HG03060 (cell line): ENCODE data around the gene TM6SF1.
A peak's percentile ranks its signal among the peaks of the same experiment; 100 is the strongest.
"Not testable (repeated sequence)": the region's sequence is repeated elsewhere in the genome, so short reads cannot be mapped to it uniquely, and the experiment has no call there.

Experiments used
- ATAC-seq: cut with Tn5 transposase; IDR thresholded peaks from one replicate; pipeline ENCODE4 v1.9.1; 2021; ENCODE audit warnings: low read depth, moderate number of reproducible peaks; ENCODE audit not compliant: unreplicated experiment

Gene TM6SF1

GRCh38 chr15:83115410-83115809, 8.0 kb downstream of the TM6SF1 start:
- ATAC-seq, result no peak

GRCh38 chr15:83115831-83116565, 8.6 kb downstream of the TM6SF1 start:
- peak; percentile 90 for ATAC-seq

DNA sequence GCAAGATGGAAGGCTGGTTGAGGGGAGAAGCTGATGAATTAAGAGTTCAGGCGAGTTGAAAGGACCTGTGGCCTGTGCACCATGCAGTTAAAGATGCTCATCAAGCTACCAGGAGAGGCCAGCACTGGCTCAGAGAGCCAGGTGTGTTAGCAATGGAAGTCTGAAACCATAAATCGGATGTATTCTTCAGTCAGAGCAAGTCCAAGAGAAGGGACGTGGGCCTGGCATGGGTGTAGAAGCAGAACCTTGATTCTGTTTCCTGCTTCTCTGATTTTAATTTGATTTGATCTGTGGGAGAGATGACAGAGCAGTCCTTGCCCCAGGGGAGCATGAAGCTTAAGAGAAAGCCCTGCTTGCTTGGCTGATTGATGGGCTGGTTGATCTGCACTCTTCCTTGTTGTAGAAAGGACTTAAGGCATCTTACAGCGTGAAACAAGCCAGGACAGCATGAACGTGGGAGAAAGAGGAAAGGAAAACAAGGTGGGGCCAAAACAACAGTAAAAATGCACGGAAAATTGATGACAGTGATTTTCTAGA, 10.9 kb downstream of the TM6SF1 start:
- ATAC-seq, result no peak

- ATAC-seq, result no peak
Observed at GRCh38 chr15:83118968-83119367, 11.5 kb downstream of the TM6SF1 start.

- no peak for ATAC-seq
Observed at GRCh38 chr15:83119968-83120581, 12.6 kb downstream of the TM6SF1 start.

DNA sequence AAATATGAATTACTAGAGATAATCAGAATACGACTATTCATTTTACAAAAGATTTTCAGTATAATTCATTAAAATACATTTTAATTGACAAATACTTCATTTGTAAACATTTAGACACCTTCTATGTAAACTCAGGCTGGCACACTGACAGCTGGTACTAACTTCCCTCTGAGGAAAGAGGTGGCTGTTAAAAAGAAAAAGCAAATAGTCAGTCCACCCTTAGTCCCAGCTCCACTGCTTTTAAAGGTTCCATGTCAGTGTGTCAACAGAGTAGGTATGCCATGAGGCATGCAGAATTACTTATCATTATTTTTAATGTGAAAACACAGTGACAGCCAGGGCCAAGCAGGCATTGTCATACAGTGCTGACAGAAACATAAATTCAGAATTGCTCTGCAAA, 16.1 kb downstream of the TM6SF1 start:
- no peak for ATAC-seq

GRCh38 chr15:83127547-83128150, 20.2 kb downstream of the TM6SF1 start:
- no peak for ATAC-seq

- ATAC-seq, result no peak
Observed at GRCh38 chr15:83129791-83130190, 22.3 kb downstream of the TM6SF1 start.

- no peak for ATAC-seq
Observed at GRCh38 chr15:83132861-83133523, 25.5 kb downstream of the TM6SF1 start.

- ATAC-seq, result not testable (repeated sequence)
Observed at GRCh38 chr15:83142151-83142550, 34.7 kb downstream of the TM6SF1 start.

DNA sequence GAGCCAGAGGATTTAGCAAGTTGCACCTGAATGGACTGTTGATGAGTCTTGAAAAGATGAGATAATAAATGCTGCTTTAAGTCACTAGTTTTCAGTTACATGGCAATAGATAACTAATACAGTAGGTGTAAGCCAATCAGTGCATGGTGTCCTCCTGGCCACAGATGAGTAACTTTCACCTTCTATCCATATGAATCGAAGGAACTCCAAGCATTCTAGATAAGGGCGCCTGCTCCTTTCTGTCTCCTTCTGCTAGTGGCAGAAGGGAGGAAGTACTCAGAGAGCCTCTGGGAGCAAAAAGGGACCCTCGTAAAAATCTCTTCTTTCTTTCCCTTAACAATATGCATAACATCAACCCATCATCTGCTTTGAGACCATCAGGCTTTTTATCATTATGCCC, 37.3 kb downstream of the TM6SF1 start:
- ATAC-seq, result no peak

- no peak for ATAC-seq
Observed at GRCh38 chr15:83153288-83153687, 45.8 kb downstream of the TM6SF1 start.

DNA sequence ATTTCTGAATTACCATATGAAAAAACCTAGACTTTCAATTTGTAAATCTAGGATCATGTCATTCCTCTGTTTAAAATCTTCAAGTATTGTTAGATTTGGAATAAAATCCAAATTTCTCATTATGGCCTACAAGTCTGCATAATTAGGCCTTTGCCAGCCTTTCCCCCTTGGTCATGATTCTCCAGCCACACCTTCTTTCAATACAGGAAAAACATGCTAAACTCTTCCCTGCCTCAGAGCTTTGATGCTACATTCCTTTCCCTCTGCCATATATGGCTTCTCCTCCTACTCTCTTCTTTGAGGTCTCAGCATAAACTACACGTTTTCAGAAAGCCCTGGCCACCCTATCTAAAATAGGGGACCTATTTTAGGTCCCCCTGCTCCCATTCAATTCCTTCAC, 48.5 kb downstream of the TM6SF1 start:
- ATAC-seq, result no peak

DNA sequence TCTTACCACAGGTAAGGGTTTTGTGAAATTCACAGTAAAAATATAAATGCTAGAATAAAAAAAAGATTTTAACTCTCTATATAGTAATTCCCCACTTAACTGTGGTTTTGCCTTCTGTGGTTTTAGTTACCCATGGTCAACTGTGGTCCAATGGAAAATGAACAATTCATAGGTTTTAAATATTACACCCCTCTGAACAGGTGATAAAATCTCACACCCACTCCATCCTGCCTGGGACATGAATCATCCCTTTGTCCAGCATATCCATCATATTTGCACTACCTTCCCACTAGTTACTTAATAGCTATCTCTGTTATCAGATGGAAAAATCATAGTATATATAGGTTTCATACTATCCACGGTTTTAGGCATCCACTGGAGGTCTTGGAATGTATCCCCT, 50.9 kb downstream of the TM6SF1 start:
- no peak for ATAC-seq

GRCh38 chr15:83160741-83161140, 53.3 kb downstream of the TM6SF1 start:
- no peak for ATAC-seq

DNA sequence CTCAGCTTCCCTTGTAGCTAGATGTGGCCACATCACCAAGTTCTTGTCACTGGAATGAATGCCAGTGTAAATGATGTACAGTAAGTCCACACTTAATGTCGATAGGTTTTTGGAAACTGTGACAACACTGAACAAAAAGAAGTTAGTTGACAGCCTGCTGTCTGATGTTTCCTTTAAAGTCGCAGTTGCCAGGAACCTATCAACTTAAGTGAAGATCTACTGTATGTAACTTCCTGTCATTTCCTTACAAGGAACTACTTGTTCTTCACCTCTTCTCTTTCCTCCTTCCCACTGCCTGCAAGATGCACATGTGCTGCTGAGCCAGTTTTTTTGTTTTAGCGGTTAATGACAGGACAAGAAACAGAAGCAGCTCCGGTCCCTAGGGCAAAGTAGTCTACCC, 55.6 kb downstream of the TM6SF1 start:
- no peak for ATAC-seq

- ATAC-seq, result no peak
Observed at GRCh38 chr15:83164111-83164770, 56.8 kb downstream of the TM6SF1 start.

GRCh38 chr15:83164771-83165404, 57.4 kb downstream of the TM6SF1 start:
- ATAC-seq, result no peak

- no peak for ATAC-seq
Observed at GRCh38 chr15:83166218-83166617, 58.8 kb downstream of the TM6SF1 start.

DNA sequence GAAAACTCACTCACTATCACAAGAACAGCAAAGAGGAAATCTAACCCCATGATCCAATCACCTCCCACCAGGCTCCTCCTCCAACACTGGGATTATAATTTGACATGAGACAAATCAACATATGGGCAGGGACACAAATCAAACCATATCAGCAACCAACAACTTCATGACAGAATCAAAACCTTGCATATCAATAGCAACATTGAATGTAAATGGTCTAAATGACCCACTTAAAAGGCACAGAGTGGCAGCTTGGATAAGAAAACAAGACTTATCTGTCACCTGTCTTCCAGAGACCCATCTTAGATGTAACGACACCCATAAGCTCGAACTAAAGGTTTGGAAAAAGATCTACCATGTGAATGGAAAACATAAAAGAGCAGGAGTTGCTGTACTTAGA, 59.4 kb downstream of the TM6SF1 start:
- no peak for ATAC-seq
